Spleen (tissue), 11 donors: ENCODE results near the gene GCC2. TPM values are rescaled to one million over a fixed set of nuclear protein-coding genes. Genes with fewer than 3 reads are reported as not detected.

Experiments
- DNase-seq: peaks from one replicate; pipeline ENCODE4 v3.0.0-alpha.2; 2020
- H3K27ac ChIP-seq, 8 donors: fragments of 200-600 bp; sonication (generic) in 7 of 8; 1 replicate in 4 of 8; 2 replicates in 4 of 8; pipeline versions ENCODE4 v1.5.0 to v1.8.0; 2016 to 2021; ENCODE audit warnings: inconsistent platforms in 4 of 8, mild to moderate bottlenecking in 4 of 8, moderate library complexity in 1 of 8
- H3K27me3 ChIP-seq, 7 donors: fragments of 200-600 bp; sonication (generic) in 6 of 7; replicated peaks in 1 of 7; 1 replicate in 4 of 7; 2 replicates in 3 of 7; pipeline versions ENCODE4 v1.5.0 to v1.8.0; 2016 to 2021; ENCODE audit warnings: inconsistent platforms in 3 of 7, mild to moderate bottlenecking in 1 of 7
- H3K36me3 ChIP-seq, 6 donors: fragments of 200-600 bp; sonication (generic) in 5 of 6; 1 replicate in 4 of 6; 2 replicates in 2 of 6; pipeline versions ENCODE4 v1.5.0 to v1.8.0; 2016 to 2021; ENCODE audit warnings: inconsistent platforms in 2 of 6
- H3K4me1 ChIP-seq, 6 donors: fragments of 200-600 bp; sonication (generic) in 5 of 6; 1 replicate in 3 of 6; 2 replicates in 3 of 6; pipeline versions ENCODE4 v1.5.0 to v1.8.0; 2016 to 2021; ENCODE audit warnings: inconsistent platforms in 3 of 6
- H3K4me3 ChIP-seq, 8 donors: fragments of 200-600 bp; sonication (generic) in 7 of 8; 1 replicate in 4 of 8; 2 replicates in 4 of 8; pipeline versions ENCODE4 v1.5.0 to v1.8.0; 2016 to 2021; ENCODE audit warnings: inconsistent platforms in 4 of 8, mild to moderate bottlenecking in 4 of 8, moderate library complexity in 2 of 8
- H3K9me3 ChIP-seq, 8 donors: fragments of 200-600 bp; sonication (generic) in 7 of 8; 1 replicate in 4 of 8; 2 replicates in 4 of 8; pipeline versions ENCODE4 v1.5.0 to v1.8.0; 2016 to 2021; ENCODE audit warnings: inconsistent platforms in 4 of 8
- POLR2A ChIP-seq, 3 donors: fragments of 450-650 bp; IDR thresholded peaks; one replicate each; pipeline ENCODE4 v1.5.1; 2017; ENCODE audit warnings: antibody characterized with exemption in 3 of 3, mild to moderate bottlenecking in 1 of 3
- POLR2AphosphoS5 ChIP-seq, 3 donors: sonication (generic); formaldehyde crosslinking; IDR thresholded peaks; one replicate each; pipeline ENCODE4 v1.5.1; 2017; ENCODE audit warnings: antibody characterized with exemption in 3 of 3
- WGBS, 5 donors: extraction: QIAGEN DNeasy Blood & Tissue Kit in 3 of 5; methylation state at CpG; one replicate each; pipeline versions ENCODE4 v1.1.5 to v1.1.7; 2013 to 2018; 5-methylcytosine and 5-hydroxymethylcytosine counted together
- intact Hi-C: fragments of 100-400 bp; cut with DNase I; formaldehyde crosslinking; loops from one replicate; pipeline ENCODE4 v1.15.0; 2023; ENCODE audit warnings: low total_unique reads
- polyA plus RNA-seq, 3 donors: library from polyadenylated mRNA; stranded (reverse); fragments of 200-250 nt; gene quantifications; one replicate each; pipeline ENCODE4 v1.2.1, GENCODE V29; 2013
- total RNA-seq, 7 donors: library from RNA; depleted of rRNA in 3 of 7; stranded (reverse); fragments of >200 nt in 3 of 7; fragmentation: NEBNext Ultra II Directional in 4 of 7; extraction: Animal tissue kit (Norgen Biotek cat#: 25700) in 4 of 7; gene quantifications; one replicate each; pipeline versions ENCODE4 v1.1.0 to v1.2.1, GENCODE V29; 2016 to 2021
- TF ChIP-seq, protein P1 (sequence below), 11 experiments: fragments of 200-600 bp in 7 of 11; fragments of 450-650 bp in 4 of 11; sonication (generic) in 4 of 11; IDR thresholded peaks in 8 of 11; conservative IDR thresholded peaks in 3 of 11; 1 replicate in 7 of 11; 2 replicates in 4 of 11; pipeline versions ENCODE4 v1.4.0 to v1.8.0; 2016 to 2021; ENCODE audit warnings: antibody characterized with exemption in 11 of 11, inconsistent platforms in 4 of 11, mild to moderate bottlenecking in 1 of 11
- donor health status: healthy with polysubstance abuse.
- donor health status: DM: no; HTN: no; CAD: no; lungs with moderate emphysema.
- donor health status: DM: no; HTN: no; CAD: no.
- donor health status: Bipolar disorder and iron deficiency.
- donor health status: healthy.
- donor health status: DM: no; HTN: no; CAD: no.
- donor health status: DM: yes; HTN: yes; CAD: no.

The GCC2 gene
- total and polyA plus RNA-seq, 10 donors = 10.1 to 82.6 (median 59.9) TPM

DNA sequence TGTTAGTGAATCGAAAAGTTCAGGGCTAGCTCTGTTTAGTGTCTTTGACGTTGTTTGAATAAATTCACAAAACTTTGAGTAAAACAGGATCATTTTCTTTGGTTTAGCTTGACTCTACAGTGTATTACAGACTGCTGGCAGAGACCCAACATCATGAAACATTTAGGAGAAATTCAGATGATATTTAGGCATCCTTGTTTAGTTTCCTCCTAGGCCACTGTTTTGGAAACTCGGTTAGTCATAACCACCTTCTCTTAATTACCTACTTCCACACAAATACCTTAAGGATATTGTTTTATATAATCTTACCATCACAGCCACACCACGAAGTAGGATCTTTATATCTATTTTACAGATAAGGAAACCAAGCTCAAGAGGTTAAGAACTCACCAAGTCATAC is 93.1 kb downstream of the GCC2 start:
- WGBS, 5 donors = 77 to 84% (median 83%) methylated on average over 4 of the region's 4 CpGs
- intact Hi-C loops = no loop called here
- no peaks in the 10 kb centered on the region for H3K27me3 ChIP-seq

DNA sequence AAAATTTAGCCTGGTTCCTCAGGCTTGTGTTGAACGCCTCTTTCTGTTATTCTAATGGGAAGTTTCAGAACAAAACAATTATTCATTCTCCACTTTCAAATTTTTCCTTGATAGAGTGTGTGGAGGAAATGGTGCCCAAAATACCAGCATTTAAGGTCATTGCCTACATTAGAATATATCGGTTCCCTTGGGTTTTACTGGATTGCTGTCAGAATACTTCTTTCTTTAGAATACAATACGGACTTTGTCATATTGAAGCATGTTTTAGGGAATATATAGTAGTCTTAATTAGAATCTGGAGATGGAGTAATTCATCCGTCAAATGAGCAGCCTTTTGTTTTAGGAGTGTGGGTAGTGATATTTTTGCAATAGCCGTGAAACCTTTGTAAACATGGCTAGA is 98.6 kb downstream of the GCC2 start:
- TF ChIP-seq POLR2A (IDR thresholded peaks at IDR 0.05) (no peak), POLR2AphosphoS5 (IDR thresholded peaks at IDR 0.05) (no peak)
- TF ChIP-seq, protein P1, sequence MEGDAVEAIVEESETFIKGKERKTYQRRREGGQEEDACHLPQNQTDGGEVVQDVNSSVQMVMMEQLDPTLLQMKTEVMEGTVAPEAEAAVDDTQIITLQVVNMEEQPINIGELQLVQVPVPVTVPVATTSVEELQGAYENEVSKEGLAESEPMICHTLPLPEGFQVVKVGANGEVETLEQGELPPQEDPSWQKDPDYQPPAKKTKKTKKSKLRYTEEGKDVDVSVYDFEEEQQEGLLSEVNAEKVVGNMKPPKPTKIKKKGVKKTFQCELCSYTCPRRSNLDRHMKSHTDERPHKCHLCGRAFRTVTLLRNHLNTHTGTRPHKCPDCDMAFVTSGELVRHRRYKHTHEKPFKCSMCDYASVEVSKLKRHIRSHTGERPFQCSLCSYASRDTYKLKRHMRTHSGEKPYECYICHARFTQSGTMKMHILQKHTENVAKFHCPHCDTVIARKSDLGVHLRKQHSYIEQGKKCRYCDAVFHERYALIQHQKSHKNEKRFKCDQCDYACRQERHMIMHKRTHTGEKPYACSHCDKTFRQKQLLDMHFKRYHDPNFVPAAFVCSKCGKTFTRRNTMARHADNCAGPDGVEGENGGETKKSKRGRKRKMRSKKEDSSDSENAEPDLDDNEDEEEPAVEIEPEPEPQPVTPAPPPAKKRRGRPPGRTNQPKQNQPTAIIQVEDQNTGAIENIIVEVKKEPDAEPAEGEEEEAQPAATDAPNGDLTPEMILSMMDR (IDR thresholded peaks at IDR 0.05 in 8 of 11, conservative IDR thresholded peaks at IDR 0.05 in 3 of 11) = no peak
- no peaks in the 10 kb centered on the region for H3K36me3 ChIP-seq
- peaks cover 0 to 8% (median 0%) of the 10 kb centered on the region in 6 donors for H3K4me1 ChIP-seq
- no peak overlapping the region for H3K27ac ChIP-seq
- no peak overlapping the region for H3K4me3 ChIP-seq
- H3K9me3 ChIP-seq = no peaks in the 10 kb centered on the region
- intact Hi-C loops = no loop called here
- no peak for DNase-seq
- H3K27me3 ChIP-seq = no peaks in the 10 kb centered on the region
- WGBS, 5 donors = 80 to 92% (median 85%) methylated on average over 5 of the region's 5 CpGs

More for the DNA sequence above, 93.1 kb downstream of the GCC2 start:
- H3K4me1 ChIP-seq = peaks cover 0 to 26% (median 5%) of the 10 kb centered on the region in 6 donors
- H3K4me3 ChIP-seq = no peak overlapping the region
- no peak for TF ChIP-seq POLR2AphosphoS5 (IDR thresholded peaks at IDR 0.05)
- no peak for TF ChIP-seq POLR2A (IDR thresholded peaks at IDR 0.05)
- TF ChIP-seq, protein P1 (IDR thresholded peaks at IDR 0.05 in 8 of 11, conservative IDR thresholded peaks at IDR 0.05 in 3 of 11) = no peak
- no peak overlapping the region for H3K27ac ChIP-seq
- no peaks in the 10 kb centered on the region for H3K9me3 ChIP-seq
- DNase-seq = no peak
- peaks cover 0 to 5% (median 0%) of the 10 kb centered on the region in 6 donors for H3K36me3 ChIP-seq

DNA sequence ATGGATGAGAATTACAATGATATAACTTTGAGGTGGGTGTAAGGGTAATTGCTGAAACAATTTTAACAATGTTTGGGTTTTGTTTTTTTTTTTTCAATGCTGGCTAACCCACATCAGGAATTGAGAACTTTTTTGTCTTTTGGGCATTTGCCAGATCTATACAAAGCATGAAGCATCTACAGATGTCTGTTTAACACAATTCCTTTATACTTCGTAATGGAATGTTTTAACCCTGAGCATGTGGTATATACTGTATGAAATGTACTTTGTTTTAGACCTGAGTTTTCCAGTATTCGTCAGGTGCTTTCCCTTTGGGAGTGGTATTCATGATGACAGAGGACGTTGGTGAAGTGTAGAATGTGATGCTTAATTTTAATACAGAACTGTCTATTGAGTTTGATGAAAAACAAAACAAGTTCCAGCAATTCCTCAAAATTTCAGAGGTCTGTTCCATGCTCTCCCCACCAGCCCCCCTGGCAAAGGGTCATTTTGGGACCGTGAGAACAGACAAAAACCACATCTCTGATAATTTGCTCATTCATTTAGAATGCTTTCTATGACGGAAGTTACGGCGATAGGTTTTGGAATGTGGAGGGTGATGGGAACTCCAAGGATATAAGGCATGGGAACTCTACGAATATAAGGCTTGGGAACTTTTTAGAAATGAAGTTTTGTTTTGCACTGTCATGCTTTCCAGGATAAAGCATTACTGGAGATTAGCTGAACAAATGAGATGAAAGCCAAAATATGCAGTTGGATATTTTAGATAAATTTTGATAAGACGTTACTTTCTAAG is 99.4 kb downstream of the GCC2 start:
- intact Hi-C loops = no loop called here
- H3K4me3 ChIP-seq = no peak overlapping the region
- WGBS, 5 donors = 72 to 85% (median 77%) methylated on average over 9 of the region's 9 CpGs
- H3K4me1 ChIP-seq = peaks cover 0 to 15% (median 0%) of the 10 kb centered on the region in 6 donors
- H3K27me3 ChIP-seq = no peaks in the 10 kb centered on the region
- TF ChIP-seq, protein P1 (IDR thresholded peaks at IDR 0.05 in 8 of 11, conservative IDR thresholded peaks at IDR 0.05 in 3 of 11) = no peak
- TF ChIP-seq POLR2AphosphoS5 (IDR thresholded peaks at IDR 0.05) (no peak), POLR2A (IDR thresholded peaks at IDR 0.05) (no peak)
- no peak for DNase-seq
- H3K9me3 ChIP-seq = no peaks in the 10 kb centered on the region
- no peaks in the 10 kb centered on the region for H3K36me3 ChIP-seq
- H3K27ac ChIP-seq = no peak overlapping the region

DNA sequence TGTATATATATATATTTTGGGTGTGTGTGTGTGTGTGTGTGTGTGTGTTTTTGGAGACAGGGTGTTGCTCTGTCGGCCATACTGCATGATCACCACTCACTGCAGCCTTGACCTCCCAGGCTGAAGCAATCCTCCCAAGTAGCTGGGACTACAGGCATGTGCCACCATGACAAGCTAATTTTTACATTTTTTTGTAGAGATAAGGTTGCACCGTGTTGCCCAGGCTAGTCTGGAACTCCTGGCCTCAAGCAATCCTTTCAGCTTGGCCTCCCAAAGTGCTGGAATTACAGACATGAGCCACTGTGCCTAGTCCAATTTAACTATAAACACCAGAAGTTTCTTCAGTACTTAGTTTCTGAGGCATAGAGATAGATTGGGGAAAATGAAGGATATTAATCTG is 103.6 kb downstream of the GCC2 start:
- DNase-seq = no peak
- WGBS, 5 donors = 73 to 88% (median 84%) methylated on average over 2 of the region's 2 CpGs
- Histone ChIP-seq H3K4me1 (peaks cover 0 to 28% (median 0%) of the 10 kb centered on the region in 6 donors), H3K9me3 (no peaks in the 10 kb centered on the region), H3K4me3 (no peak overlapping the region), H3K27ac (peak overlapping the region in 3 of 8 donors; percentile 3 to 52 (median 42)), H3K36me3 (no peaks in the 10 kb centered on the region), H3K27me3 (no peaks in the 10 kb centered on the region)
- intact Hi-C loops = no loop called here
- TF ChIP-seq, protein P1 (IDR thresholded peaks at IDR 0.05 in 8 of 11, conservative IDR thresholded peaks at IDR 0.05 in 3 of 11) = no peak
- TF ChIP-seq POLR2AphosphoS5 (IDR thresholded peaks at IDR 0.05) (no peak), POLR2A (IDR thresholded peaks at IDR 0.05) (no peak)
